ENCODE measurements around the gene CCNB2. TPM values are rescaled to one million over a fixed set of nuclear protein-coding genes. Genes with fewer than 3 reads are reported as not detected.

Gene CCNB2
- polyA plus RNA-seq, 1 donor from 2014 or later, result 4.4 TPM

DNA sequence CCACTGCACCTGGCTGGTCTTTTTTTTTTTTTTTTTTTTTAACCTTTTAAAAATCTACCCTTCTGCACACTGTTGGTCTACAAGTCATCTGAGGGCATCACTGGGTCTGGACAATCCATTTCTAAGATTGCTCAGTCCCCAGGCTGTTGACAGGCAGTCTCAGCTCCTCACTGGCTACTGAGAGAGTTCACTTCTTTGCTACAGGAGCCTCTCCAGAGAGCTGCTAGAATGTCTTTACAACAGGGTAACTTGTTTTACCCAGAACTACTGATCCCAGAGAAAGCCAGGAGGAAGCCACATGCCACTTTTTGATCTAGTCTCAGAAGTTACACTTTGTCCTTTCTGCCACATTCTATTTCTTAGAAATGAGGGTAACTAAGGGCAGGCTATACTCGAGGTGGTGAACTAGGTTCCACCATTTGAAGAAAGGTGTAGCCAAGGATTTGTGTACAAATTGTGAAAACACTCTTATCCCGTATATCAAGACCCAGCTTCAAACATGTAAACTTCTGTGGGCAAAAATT lies 5.7 kb upstream of the CCNB2 start:
- Histone ChIP-seq H3F3A (ENCODE audit: insufficient read depth, low read length, poor library complexity, severe bottlenecking) (no peaks in the 10 kb centered on the region), H3K9ac (ENCODE audit: low read length) (no peak overlapping the region), H2AFZ (ENCODE audit: low read depth, low read length) (no peak overlapping the region), H3K27ac (ENCODE audit: low read length) (no peak overlapping the region), H4K20me1 (ENCODE audit: insufficient read depth) (no peaks in the 10 kb centered on the region), H3K27me3 (ENCODE audit: insufficient read depth, low read depth, low read length) (no peaks in the 10 kb centered on the region), H3K9me3 (ENCODE audit: low read length) (no peaks in the 10 kb centered on the region), H3K79me2 (replicated peaks; ENCODE audit: insufficient read depth, low read length) (no peaks in the 10 kb centered on the region), H3K9me2 (ENCODE audit: insufficient read depth, low read length) (no peaks in the 10 kb centered on the region), H3K4me3 (ENCODE audit: low read length) (no peak overlapping the region), H3K4me2 (ENCODE audit: low read length) (no peak overlapping the region), H3K36me3 (ENCODE audit: insufficient read depth, low read length) (peaks cover 15% of the 10 kb centered on the region)
- TF ChIP-seq TAF1 (IDR thresholded peaks at IDR 0.05; ENCODE audit: low read depth), result no peak
- no peak for TF ChIP-seq RAD21 (conservative IDR thresholded peaks at IDR 0.05)
- TF ChIP-seq SMC3 (conservative IDR thresholded peaks at IDR 0.05; ENCODE audit: poor library complexity), result no peak
- TF ChIP-seq MXI1 (conservative IDR thresholded peaks at IDR 0.05; ENCODE audit: poor library complexity, severe bottlenecking), result no peak
- TF ChIP-seq EZH2 (IDR thresholded peaks at IDR 0.05; ENCODE audit: borderline replicate concordance, insufficient read depth, low read length, poor library complexity, severe bottlenecking), result no peak
- TF ChIP-seq, protein P1, sequence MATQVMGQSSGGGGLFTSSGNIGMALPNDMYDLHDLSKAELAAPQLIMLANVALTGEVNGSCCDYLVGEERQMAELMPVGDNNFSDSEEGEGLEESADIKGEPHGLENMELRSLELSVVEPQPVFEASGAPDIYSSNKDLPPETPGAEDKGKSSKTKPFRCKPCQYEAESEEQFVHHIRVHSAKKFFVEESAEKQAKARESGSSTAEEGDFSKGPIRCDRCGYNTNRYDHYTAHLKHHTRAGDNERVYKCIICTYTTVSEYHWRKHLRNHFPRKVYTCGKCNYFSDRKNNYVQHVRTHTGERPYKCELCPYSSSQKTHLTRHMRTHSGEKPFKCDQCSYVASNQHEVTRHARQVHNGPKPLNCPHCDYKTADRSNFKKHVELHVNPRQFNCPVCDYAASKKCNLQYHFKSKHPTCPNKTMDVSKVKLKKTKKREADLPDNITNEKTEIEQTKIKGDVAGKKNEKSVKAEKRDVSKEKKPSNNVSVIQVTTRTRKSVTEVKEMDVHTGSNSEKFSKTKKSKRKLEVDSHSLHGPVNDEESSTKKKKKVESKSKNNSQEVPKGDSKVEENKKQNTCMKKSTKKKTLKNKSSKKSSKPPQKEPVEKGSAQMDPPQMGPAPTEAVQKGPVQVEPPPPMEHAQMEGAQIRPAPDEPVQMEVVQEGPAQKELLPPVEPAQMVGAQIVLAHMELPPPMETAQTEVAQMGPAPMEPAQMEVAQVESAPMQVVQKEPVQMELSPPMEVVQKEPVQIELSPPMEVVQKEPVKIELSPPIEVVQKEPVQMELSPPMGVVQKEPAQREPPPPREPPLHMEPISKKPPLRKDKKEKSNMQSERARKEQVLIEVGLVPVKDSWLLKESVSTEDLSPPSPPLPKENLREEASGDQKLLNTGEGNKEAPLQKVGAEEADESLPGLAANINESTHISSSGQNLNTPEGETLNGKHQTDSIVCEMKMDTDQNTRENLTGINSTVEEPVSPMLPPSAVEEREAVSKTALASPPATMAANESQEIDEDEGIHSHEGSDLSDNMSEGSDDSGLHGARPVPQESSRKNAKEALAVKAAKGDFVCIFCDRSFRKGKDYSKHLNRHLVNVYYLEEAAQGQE (IDR thresholded peaks at IDR 0.05; ENCODE audit: borderline replicate concordance), result no peak
- TF ChIP-seq EP300 (conservative IDR thresholded peaks at IDR 0.05; ENCODE audit: poor library complexity, severe bottlenecking), result no peak
- no peak for TF ChIP-seq POLR2AphosphoS5 (IDR thresholded peaks at IDR 0.05)
- TF ChIP-seq, protein P2, sequence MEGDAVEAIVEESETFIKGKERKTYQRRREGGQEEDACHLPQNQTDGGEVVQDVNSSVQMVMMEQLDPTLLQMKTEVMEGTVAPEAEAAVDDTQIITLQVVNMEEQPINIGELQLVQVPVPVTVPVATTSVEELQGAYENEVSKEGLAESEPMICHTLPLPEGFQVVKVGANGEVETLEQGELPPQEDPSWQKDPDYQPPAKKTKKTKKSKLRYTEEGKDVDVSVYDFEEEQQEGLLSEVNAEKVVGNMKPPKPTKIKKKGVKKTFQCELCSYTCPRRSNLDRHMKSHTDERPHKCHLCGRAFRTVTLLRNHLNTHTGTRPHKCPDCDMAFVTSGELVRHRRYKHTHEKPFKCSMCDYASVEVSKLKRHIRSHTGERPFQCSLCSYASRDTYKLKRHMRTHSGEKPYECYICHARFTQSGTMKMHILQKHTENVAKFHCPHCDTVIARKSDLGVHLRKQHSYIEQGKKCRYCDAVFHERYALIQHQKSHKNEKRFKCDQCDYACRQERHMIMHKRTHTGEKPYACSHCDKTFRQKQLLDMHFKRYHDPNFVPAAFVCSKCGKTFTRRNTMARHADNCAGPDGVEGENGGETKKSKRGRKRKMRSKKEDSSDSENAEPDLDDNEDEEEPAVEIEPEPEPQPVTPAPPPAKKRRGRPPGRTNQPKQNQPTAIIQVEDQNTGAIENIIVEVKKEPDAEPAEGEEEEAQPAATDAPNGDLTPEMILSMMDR (IDR thresholded peaks at IDR 0.05; ENCODE audit: poor library complexity, severe bottlenecking), result no peak

DNA sequence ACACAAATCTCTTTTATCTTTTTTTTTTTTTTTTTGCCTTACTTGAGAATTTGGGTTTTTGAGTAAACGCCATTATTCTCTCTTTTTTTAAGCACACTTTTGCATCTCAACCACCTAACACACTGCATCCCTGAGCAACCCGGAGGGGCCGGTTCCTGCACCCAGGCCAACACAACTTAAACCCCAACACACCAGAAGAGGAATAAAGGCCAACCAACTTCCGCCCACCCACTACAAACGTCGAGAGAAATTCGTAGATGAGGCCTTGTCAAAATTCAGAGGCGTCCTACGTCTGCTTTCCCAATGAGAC lies 389 bp upstream of the CCNB2 start:
- H3K27me3 ChIP-seq (ENCODE audit: insufficient read depth, low read depth, low read length), result no peaks in the 10 kb centered on the region
- no peaks in the 10 kb centered on the region for H3K9me3 ChIP-seq (ENCODE audit: low read length)
- H3F3A ChIP-seq (ENCODE audit: insufficient read depth, low read length, poor library complexity, severe bottlenecking), result no peaks in the 10 kb centered on the region
- peak overlapping the region; percentile 23 for H3K27ac ChIP-seq (ENCODE audit: low read length)
- H3K4me2 ChIP-seq (ENCODE audit: low read length), result peak overlapping the region; percentile 66
- peaks cover 5% of the 10 kb centered on the region for H3K36me3 ChIP-seq (ENCODE audit: insufficient read depth, low read length)
- peak overlapping the region; percentile 74 for H3K4me3 ChIP-seq (ENCODE audit: low read length)
- peak overlapping the region; percentile 57 for H3K9ac ChIP-seq (ENCODE audit: low read length)
- peaks cover 15% of the 10 kb centered on the region for H3K79me2 ChIP-seq (replicated peaks; ENCODE audit: insufficient read depth, low read length)
- H2AFZ ChIP-seq (ENCODE audit: low read depth, low read length), result peak overlapping the region; percentile 56
- H4K20me1 ChIP-seq (ENCODE audit: insufficient read depth), result no peaks in the 10 kb centered on the region
- TF ChIP-seq RAD21 (conservative IDR thresholded peaks at IDR 0.05), result peak; percentile 20
- TF ChIP-seq POLR2AphosphoS5 (IDR thresholded peaks at IDR 0.05), result no peak
- TF ChIP-seq EP300 (conservative IDR thresholded peaks at IDR 0.05; ENCODE audit: poor library complexity, severe bottlenecking), result no peak
- TF ChIP-seq MXI1 (conservative IDR thresholded peaks at IDR 0.05; ENCODE audit: poor library complexity, severe bottlenecking), result no peak
- TF ChIP-seq, protein P1 (IDR thresholded peaks at IDR 0.05; ENCODE audit: borderline replicate concordance), result peak; percentile 43
- TF ChIP-seq EZH2 (IDR thresholded peaks at IDR 0.05; ENCODE audit: borderline replicate concordance, insufficient read depth, low read length, poor library complexity, severe bottlenecking), result no peak
- no peak for TF ChIP-seq TAF1 (IDR thresholded peaks at IDR 0.05; ENCODE audit: low read depth)
- TF ChIP-seq, protein P2 (IDR thresholded peaks at IDR 0.05; ENCODE audit: poor library complexity, severe bottlenecking), result no peak
- TF ChIP-seq SMC3 (conservative IDR thresholded peaks at IDR 0.05; ENCODE audit: poor library complexity), result no peak
- H3K9me2 ChIP-seq (ENCODE audit: insufficient read depth, low read length), result no peaks in the 10 kb centered on the region

Data from neural cell (in vitro differentiated cells).